ENCODE measurements around the gene ADAMTS14.

DNA sequence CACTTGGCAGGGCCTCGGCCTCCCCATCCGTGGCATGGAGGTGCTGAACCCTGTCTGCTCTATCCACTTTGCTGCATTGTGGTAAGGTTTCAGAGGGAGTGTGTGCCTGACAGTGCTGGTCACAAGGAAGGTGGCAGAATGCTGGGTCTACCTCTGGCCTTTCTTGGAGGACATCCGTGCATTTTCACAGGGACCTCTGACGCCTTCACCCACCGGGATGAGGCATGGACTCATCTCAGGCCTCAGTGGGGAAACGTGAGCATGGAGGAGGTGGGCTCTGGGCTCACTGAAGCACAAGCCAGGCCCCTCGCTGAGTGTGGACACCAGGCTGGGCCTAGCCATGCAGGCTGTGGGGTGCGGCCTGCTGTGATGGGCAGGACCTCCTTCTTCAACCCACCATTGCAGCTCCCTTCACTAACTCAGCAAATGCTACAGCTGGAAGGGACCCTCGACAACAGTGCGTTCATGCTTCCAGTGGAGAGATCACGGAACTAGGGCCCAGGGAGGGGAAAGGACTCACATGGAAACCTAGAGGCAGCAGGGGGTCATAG lies 104.2 kb downstream of the ADAMTS14 start:
- TF ChIP-seq CTCF (IDR thresholded peaks at IDR 0.05) (no peak), POLR2AphosphoS5 (IDR thresholded peaks at IDR 0.05) (no peak)
